Inflammatory macrophage treated with lipopolysaccharide for 1 hour (primary cell): ENCODE results near the gene RAF1.
A peak's percentile ranks its signal among the peaks of the same experiment; 100 is the strongest.

Source experiments
- DNase-seq, 2 donors: peaks; one replicate each; pipeline ENCODE4 v3.0.0-alpha.2; 2020 to 2022

Gene RAF1

DNA sequence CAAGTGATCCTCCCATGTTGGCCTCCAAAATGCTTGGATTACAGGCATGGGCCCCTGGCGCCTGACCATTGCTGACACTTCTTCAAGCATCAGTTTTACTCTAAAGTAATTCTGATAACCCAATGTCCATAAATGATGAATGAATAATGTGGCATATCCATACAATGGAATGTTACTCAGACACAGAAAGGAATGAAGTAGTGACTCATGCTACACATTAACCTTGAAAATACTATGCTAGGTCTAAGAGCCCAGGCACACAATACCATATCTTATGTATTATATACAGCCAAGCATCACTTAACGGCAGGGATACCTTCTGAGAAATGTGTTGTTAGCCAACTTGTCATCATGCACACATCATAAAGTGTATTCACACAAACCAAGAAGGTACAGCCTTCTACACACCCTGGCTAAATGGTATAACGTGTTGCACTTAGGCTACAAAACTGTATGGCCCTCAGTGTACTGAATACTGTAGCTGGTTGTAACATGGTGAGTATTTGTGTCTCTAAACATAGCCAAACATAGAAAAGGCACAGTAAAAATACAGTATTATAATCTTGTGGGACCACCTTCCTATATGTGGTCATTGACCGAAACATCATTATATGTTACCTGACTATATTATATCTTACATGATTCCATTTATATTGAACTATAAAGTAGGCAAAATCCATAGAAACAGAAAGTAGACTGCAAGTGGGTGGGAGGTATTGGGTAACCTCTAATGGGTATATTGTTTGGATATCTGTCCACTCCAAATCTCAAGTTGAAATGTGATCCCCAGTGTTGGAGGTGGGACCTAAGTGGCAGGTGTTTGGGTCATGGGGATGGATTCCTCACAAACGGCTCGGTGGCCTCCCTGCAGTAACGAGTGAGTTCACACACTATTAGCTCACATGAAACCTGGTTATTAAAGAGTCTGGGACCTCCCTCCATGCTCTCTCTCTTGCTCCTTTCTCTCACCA lies 75.6 kb downstream of the RAF1 start:
- no peak for DNase-seq

DNA sequence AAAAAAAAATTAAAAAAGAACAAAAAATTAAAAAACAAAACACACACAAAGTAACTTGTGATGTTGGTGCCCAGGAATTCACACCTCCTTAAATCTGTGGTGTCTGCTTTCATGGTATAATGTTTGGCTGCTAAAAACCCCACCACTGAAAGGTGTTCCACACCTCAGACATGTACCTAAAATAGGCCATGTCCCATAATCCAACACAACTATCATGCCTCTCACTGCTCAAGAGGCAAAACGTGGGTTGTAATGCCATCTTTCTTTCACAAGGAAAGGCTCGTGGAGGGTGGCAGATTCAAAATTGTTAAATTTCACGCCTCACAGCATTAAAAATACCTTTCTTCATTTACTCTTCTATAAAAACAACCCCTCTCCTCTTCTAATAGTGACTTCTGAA lies 77.5 kb downstream of the RAF1 start:
- DNase-seq, result no peak

DNA sequence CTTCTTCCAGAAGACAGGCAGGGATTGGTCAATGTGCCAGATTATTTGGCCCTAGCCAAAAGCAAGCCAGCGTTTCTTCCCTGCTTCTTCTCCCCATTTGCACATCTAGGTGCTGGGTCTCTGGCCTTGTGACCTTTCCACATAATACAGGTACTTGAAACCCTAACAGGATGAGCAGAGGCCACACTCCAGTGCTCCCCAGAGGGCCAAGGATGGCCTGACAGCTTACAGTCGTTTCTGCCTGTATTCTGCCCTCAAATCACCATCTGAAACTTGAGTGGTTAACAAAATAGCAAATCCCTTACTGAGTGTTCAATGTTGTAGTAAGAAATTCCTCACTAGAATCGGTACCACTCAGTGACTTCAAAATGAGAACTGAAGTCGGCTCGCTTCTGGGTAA lies 77.9 kb downstream of the RAF1 start:
- no peak for DNase-seq

DNA sequence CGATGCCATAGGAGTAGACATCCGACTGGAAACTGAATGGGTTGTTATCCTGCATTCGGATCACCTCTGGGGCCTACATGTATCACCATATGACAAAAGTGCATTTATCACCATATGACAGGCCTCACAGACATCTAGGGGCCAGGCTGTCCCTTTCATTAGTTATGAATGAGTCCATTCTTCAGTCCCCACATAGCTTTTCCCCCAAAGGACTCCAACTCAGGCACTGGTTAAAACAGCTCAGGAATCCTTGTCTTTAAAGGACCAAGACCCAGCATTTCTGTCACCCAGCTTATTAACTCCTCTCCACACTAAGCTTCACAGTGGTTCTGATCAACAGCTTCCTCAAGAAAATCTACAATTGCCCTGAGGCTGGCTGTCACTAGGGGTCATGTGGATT lies 78.7 kb downstream of the RAF1 start:
- no peak for DNase-seq

DNA sequence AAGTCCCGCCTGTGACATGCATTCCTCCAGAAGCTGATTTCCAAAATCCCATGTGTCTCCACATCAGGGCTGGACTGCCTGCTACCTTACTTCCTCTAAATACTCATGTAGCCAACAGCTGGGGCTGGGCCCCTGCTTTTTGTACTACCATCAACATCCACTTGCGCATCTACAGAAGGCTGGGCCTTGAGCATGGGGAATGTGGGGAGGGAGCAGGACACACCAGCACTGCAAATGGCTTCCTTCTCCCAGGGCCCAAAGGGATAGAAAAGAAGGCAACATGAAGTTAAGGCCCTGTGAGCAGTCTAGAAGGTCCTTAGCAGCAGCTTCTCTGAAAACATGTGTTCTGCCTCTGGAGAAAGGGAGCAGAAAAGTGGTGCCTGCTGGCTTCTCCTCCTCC lies 79.8 kb downstream of the RAF1 start:
- no peak for DNase-seq

DNA sequence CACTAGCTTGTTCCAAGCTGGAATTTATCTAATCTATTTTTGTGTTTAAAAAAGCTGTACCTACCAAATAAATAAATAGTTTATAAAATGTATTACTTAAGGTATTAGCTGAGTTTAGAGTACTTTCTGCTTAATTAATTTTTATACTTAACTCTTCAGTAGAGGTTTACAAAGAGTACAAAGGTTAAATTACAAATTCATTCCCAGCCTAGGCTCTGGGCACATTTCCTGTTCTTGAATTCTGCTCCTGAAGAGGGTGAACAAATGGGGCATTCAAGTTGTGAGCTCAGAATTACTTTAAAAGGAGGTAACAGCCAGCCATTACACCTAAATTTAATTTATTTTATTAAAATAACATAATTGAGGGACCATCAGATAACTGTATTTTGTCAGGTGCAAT lies 80.6 kb downstream of the RAF1 start:
- no peak for DNase-seq

DNA sequence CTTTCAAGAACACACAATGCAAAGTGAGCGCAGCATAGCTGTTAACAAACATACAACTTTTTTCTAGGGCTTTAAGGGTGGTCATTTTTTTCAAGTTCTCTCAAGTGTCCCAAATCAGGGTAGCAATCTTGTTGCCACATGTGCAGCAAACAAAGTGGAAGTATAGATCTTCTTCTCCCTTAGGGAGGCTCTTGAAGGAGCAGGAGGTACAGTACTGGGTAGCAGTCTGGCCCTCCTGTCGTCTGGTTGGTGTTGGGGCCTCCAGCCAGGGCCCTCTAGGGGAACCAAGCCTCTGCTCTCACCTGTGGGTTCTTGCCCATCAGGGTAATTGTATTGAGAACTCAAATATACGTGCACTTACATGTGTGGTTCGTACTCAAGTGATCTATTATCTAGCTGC lies 81.2 kb downstream of the RAF1 start:
- no peak for DNase-seq

DNA sequence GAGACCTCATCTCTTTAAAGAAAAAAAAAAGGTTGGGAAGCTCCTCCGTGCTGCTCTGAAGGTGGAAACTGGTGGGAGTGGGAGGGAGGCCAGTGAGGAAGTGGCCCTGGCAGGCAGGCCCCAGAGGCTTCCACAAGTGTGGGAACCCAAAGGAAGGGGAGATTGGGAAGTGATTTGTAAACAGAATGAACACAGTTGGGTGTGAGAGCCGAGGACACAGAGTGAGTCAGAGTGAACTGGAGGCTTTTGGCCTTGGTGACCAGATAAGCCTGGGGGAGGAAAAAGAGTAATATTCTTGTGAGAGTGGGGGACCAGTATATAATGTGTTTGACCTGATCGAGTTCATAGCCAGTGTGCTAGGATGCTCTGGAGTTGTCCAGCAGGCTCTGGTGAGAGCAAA lies 84.0 kb downstream of the RAF1 start:
- DNase-seq, result peak; percentile 49 to 87

DNA sequence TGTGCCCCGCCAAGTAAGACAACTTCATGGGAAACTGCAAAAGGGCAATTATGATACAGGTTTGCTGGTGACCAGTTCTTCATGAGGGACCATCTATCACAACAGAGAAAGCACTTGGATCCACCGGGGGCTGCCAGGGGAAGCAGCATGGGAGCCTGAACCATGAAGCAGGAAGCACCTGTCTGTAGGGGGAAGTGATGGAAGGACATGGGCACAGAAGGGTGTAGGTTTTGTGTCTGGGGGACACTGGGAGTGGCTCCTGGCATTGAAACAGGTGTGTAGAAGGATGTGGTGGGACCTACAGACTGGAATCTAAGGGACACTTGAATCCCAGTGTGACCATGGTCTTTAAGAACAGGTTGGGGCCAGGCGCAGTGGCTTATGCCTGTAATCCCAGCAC lies 84.5 kb downstream of the RAF1 start:
- no peak for DNase-seq

DNA sequence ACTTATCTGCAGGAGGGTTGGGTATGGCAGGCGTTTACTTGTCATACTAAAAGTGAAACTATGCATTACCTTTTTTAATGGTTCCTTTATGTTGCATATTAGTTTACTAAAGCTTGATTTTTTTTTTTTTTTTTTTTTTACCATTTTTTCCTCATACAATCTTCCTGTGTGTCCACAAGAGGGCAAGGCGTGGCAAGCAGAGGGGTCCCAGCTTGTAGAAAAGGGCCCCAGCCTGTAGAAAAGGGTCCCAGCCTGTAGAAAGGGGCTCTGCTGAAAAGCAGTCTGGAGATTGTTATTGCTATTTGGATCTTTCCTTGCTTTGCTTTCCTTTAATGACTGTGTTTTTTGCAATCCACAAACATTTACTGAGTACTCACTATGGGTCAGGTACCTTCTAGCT lies 85.2 kb downstream of the RAF1 start:
- no peak for DNase-seq

DNA sequence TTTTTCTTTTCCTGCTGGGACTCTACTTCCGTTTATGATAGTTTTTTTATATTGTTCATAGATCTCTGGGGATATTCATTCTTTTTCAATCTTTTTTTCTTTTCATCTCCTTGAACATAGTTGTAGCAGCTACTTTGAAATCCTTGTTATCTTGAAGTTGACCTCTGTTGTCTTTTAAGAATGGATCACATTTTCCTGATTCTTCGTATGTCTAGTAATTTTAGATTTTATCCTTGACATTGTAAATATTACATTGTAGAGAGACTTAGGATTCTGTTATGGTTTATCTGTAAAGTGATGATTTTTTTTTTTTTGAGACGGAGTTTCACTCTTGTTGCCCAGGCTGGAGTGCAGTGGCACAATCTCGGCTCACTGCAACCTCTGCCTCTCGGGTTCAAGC lies 86.5 kb downstream of the RAF1 start:
- no peak for DNase-seq

DNA sequence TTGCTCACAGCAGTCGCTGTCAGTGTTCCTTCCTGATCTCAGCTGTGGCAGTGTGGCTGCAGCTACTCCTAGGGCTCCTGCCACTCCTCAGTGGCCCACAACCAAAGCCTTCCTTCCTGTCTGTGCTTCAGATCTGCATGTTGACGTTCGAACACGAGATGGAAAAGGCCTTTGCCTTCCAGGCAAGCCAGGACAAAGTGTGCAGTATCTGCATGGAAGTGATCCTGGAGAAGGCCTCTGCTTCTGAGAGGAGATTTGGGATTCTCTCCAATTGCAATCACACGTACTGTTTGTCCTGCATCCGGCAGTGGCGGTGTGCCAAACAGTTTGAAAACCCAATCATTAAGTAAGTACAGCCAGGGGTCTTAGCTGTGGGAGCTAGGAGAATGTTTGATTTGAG lies 89.3 kb downstream of the RAF1 start:
- DNase-seq, result no peak

DNA sequence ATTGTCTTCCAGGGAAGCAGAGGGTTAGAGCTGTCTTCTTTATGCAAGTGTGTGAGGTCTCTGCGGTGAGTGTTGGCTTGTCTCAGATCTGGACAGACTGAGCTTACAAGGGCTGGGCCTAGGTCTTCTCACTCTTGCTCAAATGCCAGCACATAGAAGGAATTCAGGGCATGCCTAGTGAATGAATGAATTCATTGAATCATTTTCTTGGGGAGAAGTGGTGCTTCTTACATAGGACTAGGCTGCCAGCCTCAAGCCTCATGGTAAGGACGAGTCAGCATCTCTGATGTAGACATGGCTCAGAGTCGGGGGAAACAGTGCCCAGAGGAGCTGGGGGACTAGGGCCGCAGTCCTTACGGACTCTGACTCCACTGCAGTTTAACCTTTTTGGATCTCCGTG lies 89.8 kb downstream of the RAF1 start:
- no peak for DNase-seq

DNA sequence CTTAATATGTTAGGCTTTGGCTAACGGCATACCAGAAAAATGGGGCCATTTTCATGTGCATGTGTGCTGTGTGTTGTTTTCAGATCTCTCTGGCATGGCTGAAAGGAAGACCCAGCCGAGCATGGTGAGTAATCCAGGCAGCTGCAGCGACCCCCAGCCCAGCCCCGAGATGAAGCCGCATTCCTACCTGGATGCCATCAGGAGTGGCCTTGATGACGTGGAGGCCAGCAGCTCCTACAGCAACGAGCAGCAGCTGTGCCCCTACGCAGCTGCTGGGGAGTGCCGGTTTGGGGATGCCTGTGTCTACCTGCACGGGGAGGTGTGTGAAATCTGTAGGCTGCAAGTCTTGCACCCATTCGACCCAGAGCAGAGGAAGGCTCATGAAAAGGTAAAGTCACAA lies 91.9 kb downstream of the RAF1 start:
- no peak for DNase-seq

DNA sequence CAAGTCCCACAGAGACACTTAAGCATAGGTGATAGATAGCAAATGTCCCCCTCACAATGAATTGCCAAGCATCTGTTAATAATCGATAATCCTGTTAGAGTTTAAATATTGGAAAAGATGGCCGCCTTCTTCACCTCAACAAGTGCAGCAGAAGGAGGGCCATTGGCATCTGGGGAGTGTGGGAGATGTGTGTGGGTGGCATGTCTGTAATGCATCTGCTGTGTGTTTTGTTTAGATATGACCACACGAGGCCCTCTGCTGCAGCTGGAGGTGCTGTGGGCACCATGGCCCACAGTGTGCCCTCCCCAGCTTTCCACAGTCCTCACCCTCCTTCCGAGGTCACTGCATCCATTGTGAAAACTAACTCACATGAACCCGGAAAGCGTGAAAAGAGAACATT lies 94.1 kb downstream of the RAF1 start:
- no peak for DNase-seq

DNA sequence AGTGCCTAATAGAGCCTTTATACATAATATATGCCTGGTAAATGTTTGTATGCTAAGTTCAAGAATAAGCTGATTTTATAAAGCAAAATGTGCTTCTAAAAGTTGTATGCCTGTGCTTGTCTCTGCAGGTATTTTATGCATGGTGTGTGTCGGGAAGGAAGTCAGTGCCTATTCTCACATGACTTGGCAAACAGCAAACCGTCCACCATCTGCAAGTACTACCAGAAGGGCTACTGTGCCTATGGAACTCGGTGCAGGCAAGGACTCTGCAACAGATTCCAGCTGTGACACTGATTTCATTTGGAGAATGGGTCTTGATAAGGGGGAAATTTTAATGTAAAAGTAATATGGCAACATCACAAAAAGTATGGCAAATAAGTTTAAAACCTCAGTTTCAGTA lies 95.2 kb downstream of the RAF1 start:
- DNase-seq, result no peak

DNA sequence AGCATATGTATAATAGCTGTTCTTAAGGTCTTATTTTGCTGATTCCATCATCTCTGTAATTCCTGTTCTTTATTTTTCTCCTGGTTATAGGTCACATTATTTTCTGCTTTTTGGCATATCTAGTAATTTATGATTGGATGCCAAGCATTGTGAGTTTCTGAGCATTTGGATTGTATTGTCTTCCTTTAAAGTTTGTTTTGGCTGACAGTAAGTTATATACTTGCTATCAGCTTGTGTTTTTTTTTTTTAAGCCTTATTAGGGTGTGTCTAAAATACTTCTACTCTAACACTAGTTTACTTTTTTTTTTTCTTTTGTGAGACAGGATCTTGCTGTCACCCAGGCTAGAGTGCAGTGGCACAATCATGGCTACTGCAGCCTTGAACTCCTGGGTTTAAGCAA lies 96.9 kb downstream of the RAF1 start:
- no peak for DNase-seq

DNA sequence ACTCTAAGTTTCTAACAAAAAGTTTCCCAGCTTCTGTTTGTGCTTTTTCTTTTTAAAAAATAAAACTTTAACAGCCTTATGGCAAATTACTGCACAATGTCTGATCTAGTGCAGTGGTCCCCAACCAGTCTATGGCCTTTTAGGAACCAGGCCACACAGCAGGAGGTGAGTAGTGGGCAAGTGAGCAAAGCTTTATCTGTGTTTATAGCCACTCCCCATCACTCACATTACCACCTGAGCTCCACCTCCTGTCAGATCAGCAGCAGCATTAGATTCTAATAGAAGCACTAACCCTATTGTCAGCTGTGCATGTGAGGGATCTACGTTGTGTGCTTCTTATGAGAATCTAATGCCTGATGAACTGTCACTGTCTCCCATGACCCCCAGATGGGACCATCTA lies 101.5 kb downstream of the RAF1 start:
- DNase-seq, result no peak

DNA sequence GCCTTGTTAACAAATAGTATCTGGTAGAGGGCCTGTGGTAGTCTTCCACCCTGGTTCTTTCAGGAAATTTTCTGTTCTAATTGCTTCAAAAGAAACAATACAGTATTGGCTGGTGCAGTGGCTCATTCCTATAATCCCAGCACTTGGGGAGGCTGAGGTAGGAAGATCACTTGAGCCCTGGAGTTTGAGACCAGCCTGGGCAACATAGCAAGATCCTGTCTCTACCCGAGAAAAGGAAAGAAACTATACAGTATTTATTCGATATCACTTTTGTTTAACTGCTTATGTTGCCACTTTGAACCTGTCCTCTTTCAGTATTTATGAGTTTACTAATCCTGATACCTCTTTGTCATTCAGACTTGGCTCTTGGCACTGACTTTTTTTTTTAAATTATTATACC lies 102.5 kb downstream of the RAF1 start:
- DNase-seq, result no peak

DNA sequence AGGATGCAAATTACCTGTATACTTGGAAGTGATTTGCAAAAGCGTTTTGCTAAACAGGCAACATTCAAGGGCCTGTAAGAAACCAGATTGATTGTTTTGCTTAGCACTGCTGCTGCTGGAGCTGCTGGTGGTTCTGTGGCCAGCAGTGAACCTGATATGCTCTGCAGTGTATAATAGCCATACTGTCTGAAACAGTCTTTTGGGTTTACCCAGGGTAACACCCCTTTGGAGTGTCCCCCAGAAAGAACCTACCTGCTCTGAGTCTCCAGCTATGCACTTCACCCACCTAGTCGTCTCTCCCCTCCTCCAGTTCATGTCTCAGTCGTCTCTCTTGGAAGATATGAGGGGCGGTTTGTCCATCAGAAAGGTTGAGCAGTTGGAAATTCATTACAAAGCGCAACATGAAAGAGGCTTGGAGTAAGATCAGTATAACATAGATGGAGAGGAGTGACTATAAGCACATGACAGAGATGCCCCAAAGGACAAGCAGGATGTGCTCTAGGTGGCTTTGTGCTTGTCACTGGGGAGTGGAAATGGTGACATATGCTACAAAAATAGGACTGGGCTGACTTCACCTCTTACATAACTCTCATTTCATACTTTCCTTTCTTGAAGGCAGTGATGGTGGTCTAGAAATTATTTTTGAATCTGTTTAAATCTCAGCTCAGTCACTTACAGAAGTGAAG lies 103.3 kb downstream of the RAF1 start:
- peak; percentile 43 to 60 for DNase-seq

DNA sequence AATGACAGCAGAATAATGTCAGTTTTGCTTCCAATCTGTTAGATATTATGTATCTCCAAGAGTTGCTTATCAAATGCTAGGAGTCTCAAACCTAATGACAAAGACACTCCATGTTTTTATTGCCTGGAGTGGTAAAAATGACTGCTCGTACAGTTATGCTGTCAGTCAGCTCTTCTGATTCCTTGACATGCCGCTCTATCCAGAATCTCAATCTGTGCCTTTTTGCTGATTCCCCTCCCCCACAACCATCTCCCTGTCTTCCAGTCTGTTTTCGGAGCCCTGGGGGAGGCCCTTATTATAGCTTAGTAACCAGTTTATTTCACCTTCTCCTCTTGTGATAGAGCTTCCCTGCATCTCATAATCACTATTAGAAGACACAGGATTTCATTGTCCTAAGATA lies 104.4 kb downstream of the RAF1 start:
- DNase-seq, result no peak

DNA sequence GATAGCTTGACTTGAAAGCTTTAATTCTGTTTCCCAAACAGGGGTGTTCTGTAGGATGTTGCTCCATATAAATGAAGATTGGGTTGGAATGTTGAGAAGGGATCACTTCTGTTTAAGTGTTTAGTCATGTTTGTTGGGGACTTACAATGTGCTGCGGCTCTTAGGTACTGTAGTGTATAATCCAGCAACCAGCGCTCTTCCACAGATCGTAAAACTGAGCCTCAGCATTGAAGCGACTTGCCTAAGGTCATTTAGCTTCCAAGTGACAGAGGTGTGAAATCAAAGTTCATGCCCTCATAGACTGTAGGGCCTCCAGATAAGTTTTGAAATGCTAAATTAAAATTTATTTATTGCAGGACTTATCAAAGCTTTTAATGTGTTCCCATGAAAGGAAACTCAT lies 105.2 kb downstream of the RAF1 start:
- no peak for DNase-seq

DNA sequence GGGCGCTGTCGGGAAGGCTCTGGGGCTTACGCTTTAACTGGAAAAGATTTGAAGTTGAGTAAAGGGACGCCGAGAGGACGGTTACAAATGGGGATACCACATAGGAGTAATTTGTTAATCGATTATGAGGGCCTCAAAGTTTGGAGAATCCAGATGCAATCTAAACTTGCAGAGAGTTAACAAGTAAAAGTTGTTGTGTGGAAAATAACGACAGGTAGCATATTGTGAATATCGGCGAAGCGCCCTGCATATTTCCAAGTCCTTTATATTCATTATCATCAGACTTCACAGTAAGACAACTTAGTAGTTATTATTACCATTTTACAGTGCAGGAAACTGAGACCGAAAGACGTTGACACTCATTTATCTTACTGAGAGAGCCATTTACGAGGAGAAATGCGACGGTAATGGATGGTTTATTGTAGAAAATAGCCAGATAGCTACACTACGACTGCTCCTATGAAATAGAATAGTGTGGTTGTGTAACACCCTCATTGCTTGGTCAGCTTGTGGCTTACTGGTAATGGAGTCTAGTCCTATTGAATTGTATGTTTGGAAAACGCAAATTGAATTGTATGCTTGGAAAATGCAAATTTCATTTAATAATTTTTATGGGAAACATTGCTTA lies 106.3 kb downstream of the RAF1 start:
- DNase-seq, result peak; percentile 48 to 55
